ENCODE measurements around the gene MAMDC4. TPM values are rescaled to one million over a fixed set of nuclear protein-coding genes. Genes with fewer than 3 reads are reported as not detected.
A peak's percentile ranks its signal among the peaks of the same experiment; 100 is the strongest.
"Not testable (repeated sequence)": the region's sequence is repeated elsewhere in the genome, so short reads cannot be mapped to it uniquely, and the experiment has no call there.

Gene MAMDC4
- total RNA-seq, 1 donor from 2014 or later = 13.4 TPM

GRCh38 chr9:136881691-136882108 is 29.6 kb downstream of the MAMDC4 start:
- H3K9me3 ChIP-seq (replicated peaks) = no peaks in the 10 kb centered on the region
- H3K36me3 ChIP-seq = no peaks in the 10 kb centered on the region
- no peak for TF ChIP-seq CTCF (IDR thresholded peaks at IDR 0.05; ENCODE audit: borderline replicate concordance)
- no peak for DNase-seq
- no peaks in the 10 kb centered on the region for H3K27me3 ChIP-seq (ENCODE audit: low read depth)
- peaks cover 27% of the 10 kb centered on the region for H3K4me1 ChIP-seq
- intact Hi-C loops (cut with micrococcal nuclease) = loop anchor here (10.0 kb wide), 1 partner anchor 53 kb away; no protein-coding TSS in a partner anchor
- peak overlapping the region; percentile 53 for H3K27ac ChIP-seq (replicated peaks)
- peak overlapping the region; percentile 14 for H3K4me3 ChIP-seq

GRCh38 chr9:136882109-136882946 is 30.2 kb downstream of the MAMDC4 start:
- TF ChIP-seq CTCF (IDR thresholded peaks at IDR 0.05; ENCODE audit: borderline replicate concordance) = no peak
- intact Hi-C loops (cut with micrococcal nuclease) = loop anchor here (10.0 kb wide), 1 partner anchor 52 kb away; no protein-coding TSS in a partner anchor
- H3K4me1 ChIP-seq = peaks cover 33% of the 10 kb centered on the region
- peak overlapping the region; percentile 53 for H3K27ac ChIP-seq (replicated peaks)
- DNase-seq = no peak
- no peaks in the 10 kb centered on the region for H3K9me3 ChIP-seq (replicated peaks)
- H3K36me3 ChIP-seq = no peaks in the 10 kb centered on the region
- H3K4me3 ChIP-seq = peak overlapping the region; percentile 14
- H3K27me3 ChIP-seq (ENCODE audit: low read depth) = no peaks in the 10 kb centered on the region

DNA sequence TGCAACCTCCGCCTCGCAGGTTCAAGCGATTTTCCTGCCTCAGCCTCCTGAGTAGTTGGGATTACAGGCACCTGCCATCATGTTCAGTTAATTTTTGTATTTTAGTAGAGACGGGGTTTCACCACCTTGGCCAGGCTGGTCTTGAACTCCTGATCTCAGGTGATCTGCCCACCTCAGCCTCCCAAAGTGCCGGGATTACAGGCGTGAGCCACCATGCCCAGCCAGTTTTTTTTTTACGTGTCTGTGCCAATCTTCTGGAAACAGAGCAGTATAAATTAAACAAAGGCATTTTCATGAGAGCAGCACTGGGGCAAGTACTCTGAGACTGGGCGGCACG is 30.8 kb downstream of the MAMDC4 start:
- not testable (repeated sequence) for H3K4me3 ChIP-seq; H3K9me3 ChIP-seq (replicated peaks); H3K36me3 ChIP-seq; H3K27me3 ChIP-seq (ENCODE audit: low read depth); DNase-seq; H3K27ac ChIP-seq (replicated peaks)
- intact Hi-C loops (cut with micrococcal nuclease) = loop anchor here (10.0 kb wide), 1 partner anchor 52 kb away; no protein-coding TSS in a partner anchor
- H3K4me1 ChIP-seq = peaks cover 39% of the 10 kb centered on the region

- H3K27me3 ChIP-seq (ENCODE audit: low read depth); DNase-seq; H3K36me3 ChIP-seq; H3K4me3 ChIP-seq; H3K9me3 ChIP-seq (replicated peaks); H3K27ac ChIP-seq (replicated peaks): not testable (repeated sequence)
- intact Hi-C loops (cut with micrococcal nuclease) = loop anchor here (10.0 kb wide), 1 partner anchor 51 kb away; no protein-coding TSS in a partner anchor
- H3K4me1 ChIP-seq = peaks cover 44% of the 10 kb centered on the region
Observed at GRCh38 chr9:136883670-136884069, 31.5 kb downstream of the MAMDC4 start.

- no peak for TF ChIP-seq CTCF (IDR thresholded peaks at IDR 0.05; ENCODE audit: borderline replicate concordance)
- no peaks in the 10 kb centered on the region for H3K9me3 ChIP-seq (replicated peaks)
- intact Hi-C loops (cut with micrococcal nuclease) = loop anchor here (10.0 kb wide), 1 partner anchor 49 kb away; no protein-coding TSS in a partner anchor
- no peaks in the 10 kb centered on the region for H3K27me3 ChIP-seq (ENCODE audit: low read depth)
- H3K27ac ChIP-seq (replicated peaks) = peak within 1 kb of the TSS; percentile 85
- H3K36me3 ChIP-seq = peaks cover 9% of the 10 kb centered on the region
- H3K4me1 ChIP-seq = peaks cover 44% of the 10 kb centered on the region
- peak; percentile 99 for DNase-seq
- H3K4me3 ChIP-seq = peak within 1 kb of the TSS; percentile 99
Observed at GRCh38 chr9:136885950-136886578, 33.9 kb downstream of the MAMDC4 start, which contains the start of gene TRAF2. Gene TRAF2, plus strand, starts transcription at chr9:136886516. Its CDS starts 12,225 bp downstream, at chr9:136898741.

DNA sequence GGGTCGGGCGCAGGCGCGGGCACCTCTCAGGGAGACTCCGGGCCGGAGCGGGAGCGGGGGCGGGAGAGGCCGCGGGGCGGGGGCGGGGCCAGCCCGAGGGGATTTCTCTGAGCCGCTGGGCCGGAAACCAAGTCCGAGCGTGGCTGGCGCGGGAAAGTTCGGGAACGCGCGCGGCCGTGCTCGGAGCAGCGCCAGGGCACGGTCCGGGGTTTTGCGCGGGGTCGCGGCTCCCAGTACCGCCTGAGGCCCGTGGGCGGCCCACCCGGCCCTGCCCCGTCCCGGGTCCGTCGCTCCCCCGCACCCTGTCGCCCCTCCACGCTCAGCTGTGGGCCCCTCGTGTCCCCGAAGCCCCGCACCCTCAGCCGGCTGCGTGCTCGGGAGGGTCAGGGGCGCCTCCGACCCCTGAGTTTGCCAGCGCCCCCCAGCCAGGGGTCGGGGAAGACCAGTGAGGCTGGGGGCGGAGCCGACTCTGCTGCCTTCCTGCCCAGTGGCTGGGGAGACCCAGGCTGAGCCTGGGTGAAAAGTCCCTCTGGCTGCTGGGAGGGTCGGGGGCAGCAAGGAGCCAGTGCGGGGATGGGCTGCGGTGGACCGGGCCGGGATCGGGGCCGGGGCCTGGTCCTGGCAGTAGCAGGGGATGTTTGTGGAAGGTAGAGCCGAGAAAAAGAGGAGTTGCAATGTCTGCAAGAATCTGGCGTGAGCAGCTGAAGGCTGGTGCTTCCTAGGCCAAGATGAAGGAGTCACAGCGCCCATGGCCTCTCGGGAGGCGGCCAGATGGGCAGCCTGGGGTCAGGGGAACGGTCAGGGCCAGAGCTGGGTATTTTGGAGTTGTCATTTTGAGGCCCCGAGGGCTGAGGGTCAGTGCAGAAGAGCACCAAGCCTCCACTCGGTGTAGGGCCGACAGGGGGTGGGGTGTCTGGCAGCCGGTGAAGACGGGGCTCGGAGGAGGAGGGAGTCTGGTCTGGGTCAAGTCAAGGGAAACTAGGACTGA is 34.8 kb downstream of the MAMDC4 start:
- no peak for DNase-seq
- Histone ChIP-seq H3K36me3 (peaks cover 15% of the 10 kb centered on the region), H3K4me1 (peaks cover 37% of the 10 kb centered on the region), H3K4me3 (peak overlapping the region; percentile 99), H3K27ac (replicated peaks) (peak overlapping the region; percentile 85), H3K9me3 (replicated peaks) (no peaks in the 10 kb centered on the region), H3K27me3 (ENCODE audit: low read depth) (no peaks in the 10 kb centered on the region)
- intact Hi-C loops (cut with micrococcal nuclease) = loop anchor here (10.0 kb wide), 1 partner anchor 48 kb away; no protein-coding TSS in a partner anchor
- TF ChIP-seq CTCF (IDR thresholded peaks at IDR 0.05; ENCODE audit: borderline replicate concordance) = no peak
